ENCODE results near the gene CCDC88C.

CCDC88C gene

GRCh38 chr14:91387951-91388381, 29.7 kb downstream of the CCDC88C start:
- peaks cover 0 to 8% of the 10 kb centered on the region in 2 donors for H3K27me3 ChIP-seq
- H3K4me1 ChIP-seq = peaks cover 0 to 4% (median 0%) of the 10 kb centered on the region in 4 donors
- intact Hi-C loops (cut with DNase I; ENCODE audit: low total_unique reads) = no loop called here
- DNase-seq = no peak
- H3K4me3 ChIP-seq = no peak overlapping the region
- no peak for TF ChIP-seq CTCF (IDR thresholded peaks at IDR 0.05)
- no peaks in the 10 kb centered on the region for H3K9me3 ChIP-seq
- no peaks in the 10 kb centered on the region for H3K36me3 ChIP-seq
- H3K27ac ChIP-seq = no peak overlapping the region

GRCh38 chr14:91387169-91387835, 30.3 kb downstream of the CCDC88C start:
- Histone ChIP-seq H3K4me1 (peaks cover 0 to 4% (median 0%) of the 10 kb centered on the region in 4 donors), H3K4me3 (no peak overlapping the region), H3K9me3 (no peaks in the 10 kb centered on the region), H3K36me3 (no peaks in the 10 kb centered on the region), H3K27ac (no peak overlapping the region), H3K27me3 (peaks cover 0 to 8% of the 10 kb centered on the region in 2 donors)
- intact Hi-C loops (cut with DNase I; ENCODE audit: low total_unique reads) = no loop called here
- no peak for DNase-seq
- TF ChIP-seq CTCF (IDR thresholded peaks at IDR 0.05) = no peak

- Histone ChIP-seq H3K27me3 (peaks cover 0 to 3% of the 10 kb centered on the region in 2 donors), H3K4me3 (no peak overlapping the region), H3K36me3 (no peaks in the 10 kb centered on the region), H3K27ac (no peak overlapping the region), H3K4me1 (peaks cover 0 to 4% (median 0%) of the 10 kb centered on the region in 4 donors), H3K9me3 (no peaks in the 10 kb centered on the region)
- intact Hi-C loops (cut with DNase I; ENCODE audit: low total_unique reads) = no loop called here
- no peak for DNase-seq
- no peak for TF ChIP-seq CTCF (IDR thresholded peaks at IDR 0.05)
Observed at GRCh38 chr14:91385697-91386096, 31.9 kb downstream of the CCDC88C start.

- Histone ChIP-seq H3K4me3 (no peak overlapping the region), H3K27ac (no peak overlapping the region), H3K36me3 (no peaks in the 10 kb centered on the region), H3K27me3 (peaks cover 0 to 3% of the 10 kb centered on the region in 2 donors), H3K9me3 (no peaks in the 10 kb centered on the region), H3K4me1 (peaks cover 0 to 4% (median 0%) of the 10 kb centered on the region in 4 donors)
- TF ChIP-seq CTCF (IDR thresholded peaks at IDR 0.05) = no peak
- intact Hi-C loops (cut with DNase I; ENCODE audit: low total_unique reads) = no loop called here
- no peak for DNase-seq
Observed at GRCh38 chr14:91385224-91385623, 32.4 kb downstream of the CCDC88C start.

GRCh38 chr14:91383439-91383838, 34.2 kb downstream of the CCDC88C start:
- Histone ChIP-seq H3K4me3 (no peak overlapping the region), H3K4me1 (peaks cover 0 to 4% (median 0%) of the 10 kb centered on the region in 4 donors), H3K36me3 (no peaks in the 10 kb centered on the region), H3K27me3 (no peaks in the 10 kb centered on the region), H3K9me3 (no peaks in the 10 kb centered on the region), H3K27ac (no peak overlapping the region)
- intact Hi-C loops (cut with DNase I; ENCODE audit: low total_unique reads) = no loop called here
- no peak for DNase-seq
- no peak for TF ChIP-seq CTCF (IDR thresholded peaks at IDR 0.05)

Data from tibial artery (tissue), 4 donors.